WTC11 (cell line): Measurements from ENCODE around the gene MMP24. TPM values are rescaled to one million over a fixed set of nuclear protein-coding genes. Genes with fewer than 3 reads are reported as not detected.
"Not testable (repeated sequence)": the region's sequence is repeated elsewhere in the genome, so short reads cannot be mapped to it uniquely, and the experiment has no call there.

Experiments
- ATAC-seq: fragments of 200-7000 bp; cut with Tn5 transposase; 2 replicates; pipeline ENCODE4 v1.10.0; 2021; ENCODE audit warnings: mild to moderate bottlenecking, moderate library complexity
- CTCF ChIA-PET: fragments of 300-600 bp; sonication (Branson Sonifier 250); formaldehyde crosslinking; loops from one replicate; lab custom pipeline; 2021; ENCODE audit warnings: antibody characterized with exemption; lab: Charles Lee
- POLR2A ChIA-PET: fragments of 350-600 bp; sonication (Branson Sonifier 250); formaldehyde crosslinking; loops from one replicate; lab custom pipeline; 2021; ENCODE audit warnings: antibody characterized with exemption; lab: Charles Lee
- DNase-seq: peaks from one replicate; pipeline ENCODE4 v3.0.0; 2021; ENCODE audit warnings: low spot score
- H3K27ac Mint-ChIP-seq: 2 replicates; pipeline ENCODE4 v1.8.0; 2021; ENCODE audit warnings: mixed read lengths
- H3K27me3 Mint-ChIP-seq: 2 replicates; pipeline ENCODE4 v1.8.0; 2021; ENCODE audit warnings: low read depth, mild to moderate bottlenecking, moderate library complexity, mixed read lengths
- H3K36me3 Mint-ChIP-seq: 2 replicates; pipeline ENCODE4 v1.8.0; 2021; ENCODE audit warnings: mixed read lengths
- H3K4me1 Mint-ChIP-seq: 2 replicates; pipeline ENCODE4 v1.8.0; 2022; ENCODE audit warnings: mixed read lengths
- H3K4me3 Mint-ChIP-seq: 2 replicates; pipeline ENCODE4 v1.8.0; 2021; ENCODE audit warnings: mild to moderate bottlenecking, moderate library complexity, mixed read lengths
- H3K9me3 Mint-ChIP-seq: 2 replicates; pipeline ENCODE4 v1.8.0; 2021; ENCODE audit warnings: mixed read lengths
- ATF2 ChIP-seq: sonication (generic); formaldehyde crosslinking; IDR thresholded peaks from 2 replicates; pipeline ENCODE4 v1.8.1; 2022; ENCODE audit warnings: low read depth, missing genetic modification reagents, borderline replicate concordance
- CTCF ChIP-seq: fragments of 200-600 bp; IDR thresholded peaks from 2 replicates; pipeline ENCODE4 v1.8.0; 2022; ENCODE audit warnings: antibody characterized with exemption
- E2F1 ChIP-seq: sonication (generic); formaldehyde crosslinking; IDR thresholded peaks from 2 replicates; pipeline ENCODE4 v1.8.0; 2022; ENCODE audit warnings: mild to moderate bottlenecking, missing genetic modification reagents
- EMX1 ChIP-seq: fragments of 250-450 bp; sonication (Bioruptor Pico); IDR thresholded peaks from 2 replicates; pipeline ENCODE4 v1.8.0; 2021; ENCODE audit warnings: mild to moderate bottlenecking
- ERG ChIP-seq: fragments of 250-450 bp; sonication (Bioruptor Pico); IDR thresholded peaks from 2 replicates; pipeline ENCODE4 v1.8.0; 2021; ENCODE audit warnings: mild to moderate bottlenecking
- ETV6 ChIP-seq: sonication (generic); formaldehyde crosslinking; IDR thresholded peaks from 2 replicates; pipeline ENCODE4 v1.8.1; 2022; ENCODE audit warnings: mild to moderate bottlenecking, missing genetic modification reagents
- FOXJ3 ChIP-seq: sonication (generic); formaldehyde crosslinking; IDR thresholded peaks from 2 replicates; pipeline ENCODE4 v1.9.0; 2021; ENCODE audit warnings: missing genetic modification reagents, mild to moderate bottlenecking, borderline replicate concordance
- HMGXB4 ChIP-seq: sonication (generic); formaldehyde crosslinking; IDR thresholded peaks from 2 replicates; pipeline ENCODE4 v1.8.1; 2023; ENCODE audit warnings: mild to moderate bottlenecking, moderate library complexity, missing genetic modification reagents
- IRF1 ChIP-seq: sonication (generic); formaldehyde crosslinking; IDR thresholded peaks from 2 replicates; pipeline ENCODE4 v1.8.0; 2023; ENCODE audit warnings: missing genetic modification reagents
- IRF2 ChIP-seq: sonication (generic); formaldehyde crosslinking; IDR thresholded peaks from 2 replicates; pipeline ENCODE4 v1.8.0; 2022; ENCODE audit warnings: low read depth, missing genetic modification reagents, borderline replicate concordance
- MAX ChIP-seq: sonication (generic); formaldehyde crosslinking; IDR thresholded peaks from 2 replicates; pipeline ENCODE4 v1.8.0; 2022; ENCODE audit warnings: mild to moderate bottlenecking, missing genetic modification reagents
- MXD4 ChIP-seq: fragments of 250-450 bp; sonication (Bioruptor Pico); IDR thresholded peaks from 2 replicates; pipeline ENCODE4 v1.8.0; 2021; ENCODE audit warnings: mild to moderate bottlenecking, moderate library complexity, borderline replicate concordance
- NR1H2 ChIP-seq: sonication (generic); formaldehyde crosslinking; IDR thresholded peaks from 2 replicates; pipeline ENCODE4 v1.9.0; 2021; ENCODE audit warnings: mild to moderate bottlenecking, moderate library complexity, missing genetic modification reagents
- NR3C1 ChIP-seq: sonication (generic); formaldehyde crosslinking; conservative IDR thresholded peaks from 2 replicates; pipeline ENCODE4 v1.8.1; 2023; ENCODE audit warnings: low read depth, mild to moderate bottlenecking, missing genetic modification reagents
- RORB ChIP-seq: fragments of 250-450 bp; sonication (Bioruptor Pico); IDR thresholded peaks from 2 replicates; pipeline ENCODE4 v1.9.0; 2021; ENCODE audit warnings: mild to moderate bottlenecking
- STAT6 ChIP-seq: sonication (generic); formaldehyde crosslinking; conservative IDR thresholded peaks from 2 replicates; pipeline ENCODE4 v1.8.1; 2023; ENCODE audit warnings: mild to moderate bottlenecking, low read depth, missing genetic modification reagents, moderate library complexity
- TEAD1 ChIP-seq: sonication (generic); formaldehyde crosslinking; IDR thresholded peaks from 2 replicates; pipeline ENCODE4 v1.8.0; 2022; ENCODE audit warnings: mild to moderate bottlenecking, missing genetic modification reagents
- TP53 ChIP-seq: sonication (generic); formaldehyde crosslinking; IDR thresholded peaks from 2 replicates; pipeline ENCODE4 v1.8.1; 2023; ENCODE audit warnings: mild to moderate bottlenecking, missing genetic modification reagents
- ZBTB21 ChIP-seq: sonication (generic); formaldehyde crosslinking; IDR thresholded peaks from 2 replicates; pipeline ENCODE4 v1.8.1; 2023; ENCODE audit warnings: mild to moderate bottlenecking, missing genetic modification reagents, borderline replicate concordance
- ZNF281 ChIP-seq: sonication (generic); formaldehyde crosslinking; IDR thresholded peaks from 2 replicates; pipeline ENCODE4 v1.8.0; 2023; ENCODE audit warnings: mild to moderate bottlenecking, missing genetic modification reagents
- total RNA-seq: library from RNA; stranded (reverse); gene quantifications from 3 replicates; pipeline ENCODE4 v1.2.3, GENCODE V29; 2021

The MMP24 gene
- total RNA-seq, 1 experiment from 2014 or later: 16.8 TPM

GRCh38 chr20:35181731-35182130 is 44.8 kb upstream of the MMP24 start:
- POLR2A ChIA-PET: no interaction called here
- DNase-seq (no peak), ATAC-seq (no peak)
- H3K9me3 Mint-ChIP-seq: peaks cover 27% of the 10 kb centered on the region
- no peaks in the 10 kb centered on the region; the same call in 1 of the 2 replicates for H3K27me3 Mint-ChIP-seq
- H3K4me1 Mint-ChIP-seq: no peaks in the 10 kb centered on the region
- no peak overlapping the region for H3K27ac Mint-ChIP-seq
- H3K4me3 Mint-ChIP-seq: no peak overlapping the region
- CTCF ChIA-PET: interaction anchor here (1.8 kb wide), 1 partner anchor 37 kb away, joined by 7 read pairs; no protein-coding TSS in a partner anchor
- peaks cover 10% of the 10 kb centered on the region for H3K36me3 Mint-ChIP-seq
- TF ChIP-seq ZNF281 (CRISPR knock-in tag): no peak
- TF ChIP-seq TP53 (CRISPR knock-in tag): no peak
- no peak for TF ChIP-seq NR3C1 (CRISPR knock-in tag)
- TF ChIP-seq ERG (CRISPR knock-in tag): no peak
- no peak for TF ChIP-seq NR1H2 (CRISPR knock-in tag)
- no peak for TF ChIP-seq IRF2
- TF ChIP-seq CTCF: no peak
- TF ChIP-seq STAT6 (CRISPR knock-in tag): no peak
- no peak for TF ChIP-seq ATF2 (CRISPR knock-in tag)
- TF ChIP-seq ZBTB21 (CRISPR knock-in tag): no peak
- no peak for TF ChIP-seq HMGXB4
- no peak for TF ChIP-seq E2F1 (CRISPR knock-in tag)
- TF ChIP-seq EMX1: no peak
- TF ChIP-seq IRF1: no peak
- TF ChIP-seq FOXJ3 (CRISPR knock-in tag): no peak
- TF ChIP-seq TEAD1 (CRISPR knock-in tag): no peak
- no peak for TF ChIP-seq MXD4
- no peak for TF ChIP-seq RORB (CRISPR knock-in tag)
- no peak for TF ChIP-seq MAX (CRISPR knock-in tag)
- no peak for TF ChIP-seq ETV6

- CTCF ChIA-PET: interaction anchor here (0.6 to 1.3 kb wide), 2 partner anchors 9 to 42 kb away, joined by 3 read pairs; no protein-coding TSS in a partner anchor
- H3K27me3 Mint-ChIP-seq, ATAC-seq, H3K4me3 Mint-ChIP-seq, H3K4me1 Mint-ChIP-seq, DNase-seq, H3K27ac Mint-ChIP-seq: not testable (repeated sequence)
- POLR2A ChIA-PET: interaction anchor here (0.6 kb wide), 1 partner anchor 67 kb away, joined by 9 read pairs; no protein-coding TSS in a partner anchor
- Mint-ChIP-seq H3K9me3 (peaks cover 61% of the 10 kb centered on the region), H3K36me3 (peaks cover 23% of the 10 kb centered on the region)
Measured at GRCh38 chr20:35186691-35187289, 39.7 kb upstream of the MMP24 start.
